HCT116 (cell line): Measurements from ENCODE around the gene CDK19. TPM values are rescaled to one million over a fixed set of nuclear protein-coding genes. Genes with fewer than 3 reads are reported as not detected.

Experiments
- ATAC-seq: fragments of 200-7000 bp; cut with Tn5 transposase; 2 replicates; pipeline ENCODE4 v1.9.1; 2020; ENCODE audit warnings: mild to moderate bottlenecking, moderate library complexity
- BruUV-seq: library from RNA; stranded (reverse); fragments of 400-500 nt; replicated peaks from 2 replicates; lab custom pipeline; 2021; lab: Mats Ljungman, UMichigan
- CTCF ChIA-PET: fragments of 300-600 bp; sonication (Branson Sonifier 250); formaldehyde crosslinking; loops from one replicate; lab custom pipeline; 2021; ENCODE audit warnings: antibody characterized with exemption; lab: Charles Lee
- POLR2A ChIA-PET: fragments of 300-600, 350-600 bp; sonication (Branson Sonifier 250); formaldehyde crosslinking; loops from one replicate; lab custom pipeline; 2021; ENCODE audit warnings: antibody characterized with exemption; lab: Charles Lee
- RAD21 ChIA-PET, 2 experiments: fragments of 300-600 bp; sonication (Branson Sonifier 250); formaldehyde crosslinking; loops; one replicate each; lab custom pipeline; 2023; ENCODE audit warnings: low total read pairs in 2 of 2; ENCODE audit not compliant: uncharacterized antibody in 2 of 2, unreplicated experiment in 2 of 2, low non-redundant PET in 1 of 2; lab: Charles Lee
- DNase-seq: peaks from one replicate; pipeline ENCODE4 v3.0.0-alpha.2; 2010; ENCODE audit warnings: low read depth, low spot score
- H2AFZ ChIP-seq: fragments of 200-600 bp; shearing (Covaris generic), sonication (generic); 2 replicates; pipeline ENCODE4 v1.6.1; 2017; ENCODE audit warnings: low read depth, mixed run types, mixed read lengths, antibody characterized with exemption, low read length; ENCODE audit not compliant: poor library complexity, severe bottlenecking
- H3K27ac ChIP-seq: 2 replicates; pipeline ENCODE4 v1.5.1; 2012; ENCODE audit warnings: low read depth, low read length
- H3K27me3 ChIP-seq: fragments of 200-600 bp; sonication (generic); 2 replicates; pipeline ENCODE4 v1.6.1; 2016; ENCODE audit warnings: mixed run types, low read length, mixed read lengths; ENCODE audit not compliant: insufficient read depth
- H3K36me3 ChIP-seq, 2 experiments: fragments of 200-500 bp in 1 of 2; fragments of 200-600 bp in 1 of 2; sonication (Bioruptor generic) in 1 of 2; sonication (generic) in 1 of 2; 2 replicates each; pipeline versions ENCODE4 v1.5.1 to v1.6.1; 2014 to 2016; ENCODE audit warnings: low read length in 2 of 2, inconsistent platforms in 1 of 2, mixed read lengths in 1 of 2, mixed run types in 1 of 2; ENCODE audit not compliant: insufficient read depth in 2 of 2, control insufficient read depth in 1 of 2
- H3K4me1 ChIP-seq, 2 experiments: fragments of 200-600 bp in 1 of 2; sonication (generic) in 1 of 2; 2 replicates each; pipeline versions ENCODE4 v1.5.1 to v1.6.1; 2012 to 2017; ENCODE audit warnings: low read length in 2 of 2, inconsistent platforms in 1 of 2, mild to moderate bottlenecking in 1 of 2, mixed read lengths in 1 of 2, mixed run types in 1 of 2, moderate library complexity in 1 of 2; ENCODE audit not compliant: insufficient read depth in 2 of 2, control insufficient read depth in 1 of 2
- H3K4me2 ChIP-seq: fragments of 200-600 bp; sonication (generic); 2 replicates; pipeline ENCODE4 v1.6.1; 2017; ENCODE audit warnings: mixed run types, low read length, mixed read lengths
- H3K4me3 ChIP-seq, 2 experiments: fragments of 200-600 bp in 1 of 2; sonication (generic) in 1 of 2; replicated peaks in 1 of 2; 2 replicates each; pipeline ENCODE4 v1.5.1; 2011 to 2016; ENCODE audit warnings: low read length in 2 of 2, control low read depth in 1 of 2, low read depth in 1 of 2, mild to moderate bottlenecking in 1 of 2, mixed read lengths in 1 of 2, mixed run types in 1 of 2
- H3K79me2 ChIP-seq: fragments of 200-600 bp; sonication (generic); 2 replicates; pipeline ENCODE4 v1.6.1; 2017; ENCODE audit warnings: mild to moderate bottlenecking, mixed run types, low read length, moderate library complexity, mixed read lengths; ENCODE audit not compliant: insufficient read depth
- H3K9ac ChIP-seq: fragments of 200-600 bp; sonication (generic); 2 replicates; pipeline ENCODE4 v1.6.1; 2016; ENCODE audit warnings: low read length, mixed read lengths
- H3K9me2 ChIP-seq: fragments of 200-600 bp; sonication (generic), shearing (Covaris generic); 2 replicates; pipeline ENCODE4 v1.6.1; 2017; ENCODE audit warnings: mixed run types, mild to moderate bottlenecking, moderate library complexity; ENCODE audit not compliant: insufficient read depth
- H3K9me3 ChIP-seq, 2 experiments: fragments of 200-500 bp in 1 of 2; fragments of 200-600 bp in 1 of 2; sonication (Bioruptor generic) in 1 of 2; sonication (generic) in 1 of 2; 2 replicates each; pipeline ENCODE4 v1.6.1; 2014 to 2017; ENCODE audit warnings: low read length in 2 of 2, mixed read lengths in 2 of 2, inconsistent platforms in 1 of 2, low read depth in 1 of 2, mild to moderate bottlenecking in 1 of 2, mixed run types in 1 of 2, moderate library complexity in 1 of 2; ENCODE audit not compliant: control insufficient read depth in 1 of 2, insufficient read depth in 1 of 2
- H4K20me1 ChIP-seq: fragments of 200-600 bp; sonication (generic), shearing (Covaris generic); 2 replicates; pipeline ENCODE4 v1.6.1; 2017; ENCODE audit warnings: mixed run types, mild to moderate bottlenecking, moderate library complexity; ENCODE audit not compliant: insufficient read depth
- CBX3 ChIP-seq: IDR thresholded peaks from 2 replicates; pipeline ENCODE4 v1.6.1; 2012; ENCODE audit warnings: low read depth
- ELF1 ChIP-seq: IDR thresholded peaks from 2 replicates; pipeline ENCODE4 v1.6.1; 2012; ENCODE audit warnings: low read depth, borderline replicate concordance
- EZH2 ChIP-seq: fragments of 200-600 bp; sonication (generic); IDR thresholded peaks from 2 replicates; pipeline ENCODE4 v1.6.1; 2017; ENCODE audit warnings: antibody characterized with exemption, mixed run types
- SIN3A ChIP-seq: IDR thresholded peaks from 2 replicates; pipeline ENCODE4 v1.6.1; 2012; ENCODE audit warnings: low read depth
- SP1 ChIP-seq: IDR thresholded peaks from 2 replicates; pipeline ENCODE4 v1.6.1; 2012; ENCODE audit warnings: low read depth
- intact Hi-C: fragments of 100-400 bp; cut with micrococcal nuclease; formaldehyde crosslinking; loops from 2 replicates; pipeline ENCODE4 v1.10.0; 2022
- total RNA-seq: library from RNA; stranded (reverse); gene quantifications from one replicate; pipeline ENCODE4 v1.2.1, GENCODE V29; 2021; ENCODE audit not compliant: unreplicated experiment
- TF ChIP-seq, protein P1 (sequence below): IDR thresholded peaks from 2 replicates; pipeline ENCODE4 v1.6.1; 2012; ENCODE audit warnings: low read depth
- TF ChIP-seq, protein P2 (sequence below): IDR thresholded peaks from 2 replicates; pipeline ENCODE4 v1.6.1; 2011; ENCODE audit warnings: mild to moderate bottlenecking, low read length, moderate library complexity; ENCODE audit not compliant: insufficient replicate concordance; ENCODE audit errors: extremely low read depth

Gene CDK19
- total RNA-seq, 1 experiment from 2014 or later = 20.0 TPM

DNA sequence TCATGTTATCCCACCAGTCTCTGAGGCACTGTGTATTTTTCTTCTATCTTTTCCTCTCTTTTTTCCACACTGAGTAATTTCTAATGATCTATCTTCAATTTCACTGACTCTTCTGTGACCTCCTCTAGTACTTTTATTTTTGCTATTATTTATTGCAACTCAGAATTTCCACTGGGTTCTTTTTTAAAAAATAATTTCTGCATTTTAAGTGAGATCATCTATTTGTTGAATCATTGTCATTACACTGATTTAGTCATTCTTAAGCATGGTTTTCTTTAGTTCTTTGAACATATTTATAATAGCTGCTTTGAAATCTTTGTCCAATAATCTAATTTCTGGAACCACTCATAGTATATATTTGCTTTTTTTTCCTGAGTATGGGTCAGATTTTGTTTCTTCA, 242.1 kb downstream of the CDK19 start (continued):
- TF ChIP-seq, protein P1, sequence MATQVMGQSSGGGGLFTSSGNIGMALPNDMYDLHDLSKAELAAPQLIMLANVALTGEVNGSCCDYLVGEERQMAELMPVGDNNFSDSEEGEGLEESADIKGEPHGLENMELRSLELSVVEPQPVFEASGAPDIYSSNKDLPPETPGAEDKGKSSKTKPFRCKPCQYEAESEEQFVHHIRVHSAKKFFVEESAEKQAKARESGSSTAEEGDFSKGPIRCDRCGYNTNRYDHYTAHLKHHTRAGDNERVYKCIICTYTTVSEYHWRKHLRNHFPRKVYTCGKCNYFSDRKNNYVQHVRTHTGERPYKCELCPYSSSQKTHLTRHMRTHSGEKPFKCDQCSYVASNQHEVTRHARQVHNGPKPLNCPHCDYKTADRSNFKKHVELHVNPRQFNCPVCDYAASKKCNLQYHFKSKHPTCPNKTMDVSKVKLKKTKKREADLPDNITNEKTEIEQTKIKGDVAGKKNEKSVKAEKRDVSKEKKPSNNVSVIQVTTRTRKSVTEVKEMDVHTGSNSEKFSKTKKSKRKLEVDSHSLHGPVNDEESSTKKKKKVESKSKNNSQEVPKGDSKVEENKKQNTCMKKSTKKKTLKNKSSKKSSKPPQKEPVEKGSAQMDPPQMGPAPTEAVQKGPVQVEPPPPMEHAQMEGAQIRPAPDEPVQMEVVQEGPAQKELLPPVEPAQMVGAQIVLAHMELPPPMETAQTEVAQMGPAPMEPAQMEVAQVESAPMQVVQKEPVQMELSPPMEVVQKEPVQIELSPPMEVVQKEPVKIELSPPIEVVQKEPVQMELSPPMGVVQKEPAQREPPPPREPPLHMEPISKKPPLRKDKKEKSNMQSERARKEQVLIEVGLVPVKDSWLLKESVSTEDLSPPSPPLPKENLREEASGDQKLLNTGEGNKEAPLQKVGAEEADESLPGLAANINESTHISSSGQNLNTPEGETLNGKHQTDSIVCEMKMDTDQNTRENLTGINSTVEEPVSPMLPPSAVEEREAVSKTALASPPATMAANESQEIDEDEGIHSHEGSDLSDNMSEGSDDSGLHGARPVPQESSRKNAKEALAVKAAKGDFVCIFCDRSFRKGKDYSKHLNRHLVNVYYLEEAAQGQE = no peak

DNA sequence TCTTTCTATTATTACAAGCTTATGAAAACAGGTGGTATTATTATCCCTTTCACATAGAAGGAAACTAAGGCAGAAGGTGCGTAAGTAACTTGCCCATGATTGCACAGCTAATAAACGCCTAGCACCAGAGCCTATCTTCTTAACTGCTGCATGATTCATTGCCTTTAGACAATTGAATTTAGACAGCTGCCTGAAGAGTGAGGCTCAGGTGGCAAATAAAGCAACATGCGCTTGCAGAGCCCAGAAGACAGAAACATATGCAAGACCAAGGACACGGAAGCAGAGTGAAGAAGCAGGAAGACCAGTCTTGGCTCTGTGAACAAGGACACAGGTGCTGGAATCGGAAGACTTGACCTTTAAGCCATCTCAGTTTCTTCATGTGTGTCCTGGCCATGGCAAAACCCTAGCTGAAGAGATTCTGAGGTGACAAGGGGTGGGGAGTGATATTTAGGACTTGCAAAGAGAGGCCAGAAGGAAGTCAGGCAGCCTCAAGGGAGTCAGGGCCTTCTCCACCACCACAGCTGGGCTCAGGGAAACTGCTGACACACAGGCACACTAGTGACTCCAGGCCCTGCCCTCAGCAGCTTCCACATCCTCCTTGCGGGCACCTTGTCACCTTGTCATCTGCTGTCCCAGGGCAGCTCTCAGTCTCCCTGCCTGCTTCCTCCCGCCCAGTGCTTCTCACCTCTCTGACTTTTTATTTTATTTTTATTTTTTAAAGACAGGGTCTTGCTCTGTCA, 247.1 kb downstream of the CDK19 start:
- intact Hi-C loops = no loop called here
- H4K20me1 ChIP-seq = no peaks in the 10 kb centered on the region
- H3K27me3 ChIP-seq = no peaks in the 10 kb centered on the region
- POLR2A ChIA-PET = no interaction called here
- ATAC-seq = no peak
- no peak for DNase-seq
- H3K9me2 ChIP-seq = no peaks in the 10 kb centered on the region
- CTCF ChIA-PET = no interaction called here
- peaks cover 7 to 11% of the 10 kb centered on the region in 2 experiments for H3K4me1 ChIP-seq
- no peaks in the 10 kb centered on the region for H3K79me2 ChIP-seq
- no peak overlapping the region for H3K27ac ChIP-seq
- BruUV-seq = no TSS peak
- H3K36me3 ChIP-seq = no peaks in the 10 kb centered on the region
- H3K9me3 ChIP-seq = no peaks in the 10 kb centered on the region
- H3K9ac ChIP-seq = no peak overlapping the region
- no peak overlapping the region for H3K4me2 ChIP-seq
- TF ChIP-seq SIN3A (no peak), EZH2 (no peak), ELF1 (no peak), SP1 (no peak), CBX3 (no peak)
- TF ChIP-seq, protein P2, sequence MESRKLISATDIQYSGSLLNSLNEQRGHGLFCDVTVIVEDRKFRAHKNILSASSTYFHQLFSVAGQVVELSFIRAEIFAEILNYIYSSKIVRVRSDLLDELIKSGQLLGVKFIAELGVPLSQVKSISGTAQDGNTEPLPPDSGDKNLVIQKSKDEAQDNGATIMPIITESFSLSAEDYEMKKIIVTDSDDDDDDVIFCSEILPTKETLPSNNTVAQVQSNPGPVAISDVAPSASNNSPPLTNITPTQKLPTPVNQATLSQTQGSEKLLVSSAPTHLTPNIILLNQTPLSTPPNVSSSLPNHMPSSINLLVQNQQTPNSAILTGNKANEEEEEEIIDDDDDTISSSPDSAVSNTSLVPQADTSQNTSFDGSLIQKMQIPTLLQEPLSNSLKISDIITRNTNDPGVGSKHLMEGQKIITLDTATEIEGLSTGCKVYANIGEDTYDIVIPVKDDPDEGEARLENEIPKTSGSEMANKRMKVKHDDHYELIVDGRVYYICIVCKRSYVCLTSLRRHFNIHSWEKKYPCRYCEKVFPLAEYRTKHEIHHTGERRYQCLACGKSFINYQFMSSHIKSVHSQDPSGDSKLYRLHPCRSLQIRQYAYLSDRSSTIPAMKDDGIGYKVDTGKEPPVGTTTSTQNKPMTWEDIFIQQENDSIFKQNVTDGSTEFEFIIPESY = no peak
- TF ChIP-seq, protein P1 = no peak
- H2AFZ ChIP-seq = no peak overlapping the region
- H3K4me3 ChIP-seq = no peak overlapping the region
- RAD21 ChIA-PET = no interaction called here
